Neural cell (in vitro differentiated cells): Measurements from ENCODE around the gene SAMD8. TPM values are rescaled to one million over a fixed set of nuclear protein-coding genes. Genes with fewer than 3 reads are reported as not detected.
"Not testable (repeated sequence)": the region's sequence is repeated elsewhere in the genome, so short reads cannot be mapped to it uniquely, and the experiment has no call there.

Source experiments
- H2AFZ ChIP-seq: fragments of 200-600, 300-800 bp; sonication (generic), shearing (Covaris generic); 2 replicates; pipeline ENCODE4 v1.6.0; 2014; ENCODE audit warnings: low read depth, mild to moderate bottlenecking, antibody characterized with exemption, low read length, moderate library complexity
- H3F3A ChIP-seq: fragments of 200-600 bp; shearing (Covaris generic); 2 replicates; pipeline ENCODE4 v1.6.1; 2016; ENCODE audit warnings: mild to moderate bottlenecking, moderate library complexity, mixed read lengths, antibody characterized with exemption, low read length; ENCODE audit not compliant: insufficient read depth, poor library complexity, severe bottlenecking
- H3K27ac ChIP-seq: fragments of 200-600, 300-800 bp; sonication (generic), shearing (Covaris generic); 2 replicates; pipeline ENCODE4 v1.5.1; 2014; ENCODE audit warnings: mild to moderate bottlenecking, low read length, moderate library complexity
- H3K27me3 ChIP-seq: fragments of 300-800, 200-600 bp; sonication (generic), shearing (Covaris generic); 2 replicates; pipeline ENCODE4 v1.6.0; 2014; ENCODE audit warnings: mild to moderate bottlenecking, low read depth, low read length, moderate library complexity; ENCODE audit not compliant: insufficient read depth
- H3K36me3 ChIP-seq: fragments of 300-800, 200-600 bp; sonication (generic), shearing (Covaris generic); 2 replicates; pipeline ENCODE4 v1.5.1; 2014; ENCODE audit warnings: mild to moderate bottlenecking, antibody characterized with exemption, low read length, moderate library complexity; ENCODE audit not compliant: insufficient read depth
- H3K4me2 ChIP-seq: fragments of 300-800, 200-600 bp; sonication (generic), shearing (Covaris generic); 2 replicates; pipeline ENCODE4 v1.6.0; 2014; ENCODE audit warnings: mild to moderate bottlenecking, low read length
- H3K4me3 ChIP-seq: fragments of 300-800, 200-600 bp; sonication (generic), shearing (Covaris generic); 2 replicates; pipeline ENCODE4 v1.5.1; 2014; ENCODE audit warnings: mild to moderate bottlenecking, low read length, moderate library complexity
- H3K79me2 ChIP-seq: fragments of 200-600 bp; shearing (Covaris generic); replicated peaks from 2 replicates; pipeline ENCODE4 v1.6.0; 2014; ENCODE audit warnings: mild to moderate bottlenecking, low read length, moderate library complexity; ENCODE audit not compliant: insufficient read depth
- H3K9ac ChIP-seq: fragments of 300-800, 200-600 bp; sonication (generic), shearing (Covaris generic); 2 replicates; pipeline ENCODE4 v1.6.1; 2016; ENCODE audit warnings: mild to moderate bottlenecking, low read length, mixed read lengths
- H3K9me2 ChIP-seq: fragments of 200-600 bp; shearing (Covaris generic); 2 replicates; pipeline ENCODE4 v1.6.1; 2016; ENCODE audit warnings: mild to moderate bottlenecking, low read length, mixed read lengths; ENCODE audit not compliant: insufficient read depth
- H3K9me3 ChIP-seq: fragments of 200-600, 300-800 bp; sonication (generic), shearing (Covaris generic); 2 replicates; pipeline ENCODE4 v1.6.1; 2016; ENCODE audit warnings: mild to moderate bottlenecking, mixed run types, low read length, moderate library complexity, mixed read lengths
- H4K20me1 ChIP-seq: fragments of 200-600 bp; shearing (Covaris generic); 2 replicates; pipeline ENCODE4 v1.6.1; 2016; ENCODE audit warnings: mild to moderate bottlenecking, mixed run types; ENCODE audit not compliant: insufficient read depth
- EP300 ChIP-seq: fragments of 450-650 bp; conservative IDR thresholded peaks from 2 replicates; pipeline ENCODE4 v1.6.1; 2014; ENCODE audit warnings: antibody characterized with exemption, mild to moderate bottlenecking, moderate library complexity; ENCODE audit not compliant: poor library complexity, severe bottlenecking
- EZH2 ChIP-seq: fragments of 200-600, 300-800 bp; shearing (Covaris generic), sonication (generic); IDR thresholded peaks from 2 replicates; pipeline ENCODE4 v1.6.1; 2014; ENCODE audit warnings: antibody characterized with exemption, low read length, borderline replicate concordance, mild to moderate bottlenecking; ENCODE audit not compliant: insufficient read depth, poor library complexity, severe bottlenecking
- MXI1 ChIP-seq: fragments of 450-650 bp; conservative IDR thresholded peaks from 2 replicates; pipeline ENCODE4 v1.6.1; 2014; ENCODE audit warnings: antibody characterized with exemption, mild to moderate bottlenecking; ENCODE audit not compliant: poor library complexity, severe bottlenecking
- POLR2AphosphoS5 ChIP-seq: IDR thresholded peaks from 2 replicates; pipeline ENCODE4 v1.6.1; 2012
- RAD21 ChIP-seq: fragments of 450-650 bp; conservative IDR thresholded peaks from 2 replicates; pipeline ENCODE4 v1.6.1; 2014; ENCODE audit warnings: antibody characterized with exemption, mild to moderate bottlenecking, moderate library complexity
- SMC3 ChIP-seq: fragments of 450-650 bp; conservative IDR thresholded peaks from 2 replicates; pipeline ENCODE4 v1.6.1; 2014; ENCODE audit warnings: antibody characterized with exemption, mild to moderate bottlenecking, moderate library complexity; ENCODE audit not compliant: poor library complexity
- TAF1 ChIP-seq: IDR thresholded peaks from 2 replicates; pipeline ENCODE4 v1.6.1; 2012; ENCODE audit warnings: low read depth
- polyA plus RNA-seq: library from polyadenylated mRNA; depleted of rRNA; stranded (reverse); fragments of >200 nt; gene quantifications from 2 replicates; pipeline ENCODE4 v1.2.3, GENCODE V29; 2014
- TF ChIP-seq, protein P1 (sequence below): fragments of 450-650 bp; IDR thresholded peaks from 2 replicates; pipeline ENCODE4 v1.5.1; 2014; ENCODE audit warnings: antibody characterized with exemption, mild to moderate bottlenecking, moderate library complexity; ENCODE audit not compliant: poor library complexity, severe bottlenecking
- TF ChIP-seq, protein P2 (sequence below): IDR thresholded peaks from 2 replicates; pipeline ENCODE4 v1.6.1; 2012; ENCODE audit warnings: borderline replicate concordance

Gene SAMD8
- polyA plus RNA-seq, 1 donor from 2014 or later, result 32.9 TPM

DNA sequence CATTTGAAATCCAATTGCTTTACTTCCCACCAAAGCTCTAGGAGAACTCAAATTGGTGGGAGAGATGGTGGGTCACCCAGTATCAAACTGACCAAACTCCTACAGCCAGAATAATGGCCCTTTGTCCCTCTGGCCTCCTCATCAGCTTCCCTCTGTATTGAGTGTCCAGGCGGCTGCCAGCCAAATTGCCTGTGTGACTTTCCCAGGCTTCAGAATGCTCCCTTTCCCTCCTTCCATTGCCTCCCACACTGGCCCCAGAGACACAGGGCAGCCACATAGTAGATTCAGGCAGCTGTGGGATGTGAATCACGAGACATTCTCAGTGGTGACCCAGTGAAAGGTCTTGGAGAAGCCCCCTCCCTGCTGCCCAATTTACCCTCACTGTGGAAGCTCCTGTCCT lies 86.5 kb downstream of the SAMD8 start:
- no peak for TF ChIP-seq POLR2AphosphoS5
- TF ChIP-seq RAD21, result no peak
- TF ChIP-seq, protein P1, sequence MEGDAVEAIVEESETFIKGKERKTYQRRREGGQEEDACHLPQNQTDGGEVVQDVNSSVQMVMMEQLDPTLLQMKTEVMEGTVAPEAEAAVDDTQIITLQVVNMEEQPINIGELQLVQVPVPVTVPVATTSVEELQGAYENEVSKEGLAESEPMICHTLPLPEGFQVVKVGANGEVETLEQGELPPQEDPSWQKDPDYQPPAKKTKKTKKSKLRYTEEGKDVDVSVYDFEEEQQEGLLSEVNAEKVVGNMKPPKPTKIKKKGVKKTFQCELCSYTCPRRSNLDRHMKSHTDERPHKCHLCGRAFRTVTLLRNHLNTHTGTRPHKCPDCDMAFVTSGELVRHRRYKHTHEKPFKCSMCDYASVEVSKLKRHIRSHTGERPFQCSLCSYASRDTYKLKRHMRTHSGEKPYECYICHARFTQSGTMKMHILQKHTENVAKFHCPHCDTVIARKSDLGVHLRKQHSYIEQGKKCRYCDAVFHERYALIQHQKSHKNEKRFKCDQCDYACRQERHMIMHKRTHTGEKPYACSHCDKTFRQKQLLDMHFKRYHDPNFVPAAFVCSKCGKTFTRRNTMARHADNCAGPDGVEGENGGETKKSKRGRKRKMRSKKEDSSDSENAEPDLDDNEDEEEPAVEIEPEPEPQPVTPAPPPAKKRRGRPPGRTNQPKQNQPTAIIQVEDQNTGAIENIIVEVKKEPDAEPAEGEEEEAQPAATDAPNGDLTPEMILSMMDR, result no peak
- no peak for TF ChIP-seq EZH2
- TF ChIP-seq, protein P2, sequence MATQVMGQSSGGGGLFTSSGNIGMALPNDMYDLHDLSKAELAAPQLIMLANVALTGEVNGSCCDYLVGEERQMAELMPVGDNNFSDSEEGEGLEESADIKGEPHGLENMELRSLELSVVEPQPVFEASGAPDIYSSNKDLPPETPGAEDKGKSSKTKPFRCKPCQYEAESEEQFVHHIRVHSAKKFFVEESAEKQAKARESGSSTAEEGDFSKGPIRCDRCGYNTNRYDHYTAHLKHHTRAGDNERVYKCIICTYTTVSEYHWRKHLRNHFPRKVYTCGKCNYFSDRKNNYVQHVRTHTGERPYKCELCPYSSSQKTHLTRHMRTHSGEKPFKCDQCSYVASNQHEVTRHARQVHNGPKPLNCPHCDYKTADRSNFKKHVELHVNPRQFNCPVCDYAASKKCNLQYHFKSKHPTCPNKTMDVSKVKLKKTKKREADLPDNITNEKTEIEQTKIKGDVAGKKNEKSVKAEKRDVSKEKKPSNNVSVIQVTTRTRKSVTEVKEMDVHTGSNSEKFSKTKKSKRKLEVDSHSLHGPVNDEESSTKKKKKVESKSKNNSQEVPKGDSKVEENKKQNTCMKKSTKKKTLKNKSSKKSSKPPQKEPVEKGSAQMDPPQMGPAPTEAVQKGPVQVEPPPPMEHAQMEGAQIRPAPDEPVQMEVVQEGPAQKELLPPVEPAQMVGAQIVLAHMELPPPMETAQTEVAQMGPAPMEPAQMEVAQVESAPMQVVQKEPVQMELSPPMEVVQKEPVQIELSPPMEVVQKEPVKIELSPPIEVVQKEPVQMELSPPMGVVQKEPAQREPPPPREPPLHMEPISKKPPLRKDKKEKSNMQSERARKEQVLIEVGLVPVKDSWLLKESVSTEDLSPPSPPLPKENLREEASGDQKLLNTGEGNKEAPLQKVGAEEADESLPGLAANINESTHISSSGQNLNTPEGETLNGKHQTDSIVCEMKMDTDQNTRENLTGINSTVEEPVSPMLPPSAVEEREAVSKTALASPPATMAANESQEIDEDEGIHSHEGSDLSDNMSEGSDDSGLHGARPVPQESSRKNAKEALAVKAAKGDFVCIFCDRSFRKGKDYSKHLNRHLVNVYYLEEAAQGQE, result no peak
- TF ChIP-seq MXI1, result no peak
- TF ChIP-seq SMC3, result no peak
- no peak for TF ChIP-seq TAF1
- TF ChIP-seq EP300, result no peak
- Histone ChIP-seq H2AFZ (no peak overlapping the region), H3K36me3 (no peaks in the 10 kb centered on the region), H3K9ac (no peak overlapping the region), H3K79me2 (no peaks in the 10 kb centered on the region), H3K9me2 (no peaks in the 10 kb centered on the region), H3K27ac (no peak overlapping the region), H3K4me2 (no peak overlapping the region), H3K27me3 (no peaks in the 10 kb centered on the region), H3K9me3 (no peaks in the 10 kb centered on the region), H3K4me3 (no peak overlapping the region), H3F3A (no peaks in the 10 kb centered on the region), H4K20me1 (no peaks in the 10 kb centered on the region)

DNA sequence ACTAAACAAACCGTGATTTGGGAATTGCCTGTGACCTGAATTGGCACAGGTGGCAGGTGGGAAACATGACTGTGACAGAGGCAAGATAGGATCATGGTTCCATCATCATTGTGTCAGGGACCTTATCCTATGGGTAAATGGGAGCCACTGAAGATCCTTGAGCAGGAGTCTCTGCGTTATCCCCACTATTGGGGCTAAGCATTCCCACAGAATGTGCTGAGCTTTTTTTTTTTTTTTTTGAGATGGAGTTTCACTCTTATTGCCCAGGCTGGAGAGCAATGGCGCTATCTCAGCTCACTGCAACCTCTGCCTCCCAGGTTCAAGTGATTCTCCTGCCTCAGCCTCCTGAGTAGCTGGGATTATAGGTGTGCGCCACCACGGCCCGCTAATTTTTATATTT lies 88.5 kb downstream of the SAMD8 start:
- H3K79me2 ChIP-seq, H3K4me2 ChIP-seq: not testable (repeated sequence)

DNA sequence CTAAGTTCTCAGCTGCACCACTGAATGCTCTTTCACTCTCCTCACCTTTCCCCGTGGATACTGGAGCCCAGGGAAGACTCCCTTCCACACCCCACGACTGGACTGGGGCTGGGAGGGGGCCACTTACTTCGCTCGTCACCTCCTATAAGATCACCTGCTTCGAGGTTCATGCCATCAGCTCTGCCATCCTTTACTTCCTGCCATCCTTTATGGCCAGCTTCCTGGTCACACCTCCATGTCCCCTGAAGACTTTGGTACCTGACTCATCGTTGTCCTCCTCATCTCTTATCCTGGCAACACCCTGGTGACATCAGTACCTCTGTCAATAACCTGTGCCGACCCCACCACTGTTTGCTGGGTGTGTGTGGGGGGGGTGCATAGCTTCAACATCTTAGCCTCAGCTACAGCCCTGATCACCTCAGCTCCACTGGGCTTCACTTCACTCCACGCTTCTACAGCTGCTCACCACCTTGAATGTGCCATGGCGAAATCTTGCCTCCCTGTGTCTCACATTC lies 90.4 kb downstream of the SAMD8 start:
- Histone ChIP-seq H3F3A (no peaks in the 10 kb centered on the region), H3K36me3 (no peaks in the 10 kb centered on the region), H3K9me2 (no peaks in the 10 kb centered on the region), H3K27ac (no peak overlapping the region), H3K9me3 (no peaks in the 10 kb centered on the region), H2AFZ (no peak overlapping the region), H3K4me3 (no peak overlapping the region), H3K4me2 (no peak overlapping the region), H3K27me3 (no peaks in the 10 kb centered on the region), H3K79me2 (no peaks in the 10 kb centered on the region), H3K9ac (no peak overlapping the region), H4K20me1 (no peaks in the 10 kb centered on the region)
- TF ChIP-seq EZH2, result no peak
- no peak for TF ChIP-seq TAF1
- TF ChIP-seq, protein P1, result no peak
- TF ChIP-seq MXI1, result no peak
- TF ChIP-seq, protein P2, result no peak
- TF ChIP-seq EP300, result no peak
- no peak for TF ChIP-seq RAD21
- no peak for TF ChIP-seq SMC3
- no peak for TF ChIP-seq POLR2AphosphoS5

More for the DNA sequence above, 88.5 kb downstream of the SAMD8 start:
- H3F3A ChIP-seq, H3K9me2 ChIP-seq, H3K36me3 ChIP-seq, H3K9ac ChIP-seq, H4K20me1 ChIP-seq, H3K4me3 ChIP-seq, H3K27me3 ChIP-seq, H2AFZ ChIP-seq, H3K27ac ChIP-seq, H3K9me3 ChIP-seq: not testable (repeated sequence)
